SK-N-SH (cell line): ENCODE measurements around the gene BMP7. TPM values are rescaled to one million over a fixed set of nuclear protein-coding genes. Genes with fewer than 3 reads are reported as not detected.

Experiments used
- CTCF ChIA-PET: fragments of 300-600, 350-600 bp; formaldehyde crosslinking; extraction: SDS; loops from one replicate; lab custom pipeline; 2021; lab: Yijun Ruan, JAX
- POLR2A ChIA-PET: fragments of 350-600 bp; sonication (Branson Sonifier 250); formaldehyde crosslinking; extraction: SDS; loops from one replicate; lab custom pipeline; 2020; ENCODE audit warnings: antibody characterized with exemption, inconsistent platforms; lab: Yijun Ruan, JAX
- DNase-seq: peaks from one replicate; pipeline ENCODE4 v3.0.0; 2012
- H2AFZ ChIP-seq: fragments of 200-600 bp; sonication (generic); 2 replicates; pipeline ENCODE4 v1.8.1; 2016; ENCODE audit warnings: antibody characterized with exemption, mild to moderate bottlenecking, low read depth
- H3F3A ChIP-seq: fragments of 200-600 bp; sonication (generic); replicated peaks from 2 replicates; pipeline ENCODE3; 2016; ENCODE audit warnings: antibody characterized with exemption, mild to moderate bottlenecking; ENCODE audit not compliant: insufficient read depth
- H3K27ac ChIP-seq, 2 experiments: fragments of 200-500 bp in 1 of 2; fragments of 200-600 bp in 1 of 2; sonication (Bioruptor generic) in 1 of 2; sonication (generic), shearing (Covaris generic) in 1 of 2; 2 replicates each; pipeline versions ENCODE4 v1.5.1 to v1.6.1; 2014 to 2016; ENCODE audit warnings: low read depth in 2 of 2, inconsistent platforms in 1 of 2, low read length in 1 of 2, mild to moderate bottlenecking in 1 of 2, mixed read lengths in 1 of 2
- H3K27me3 ChIP-seq: fragments of 200-600 bp; sonication (generic), shearing (Covaris generic); 2 replicates; pipeline ENCODE4 v1.6.1; 2016; ENCODE audit warnings: mixed run types; ENCODE audit not compliant: insufficient read depth
- H3K36me3 ChIP-seq, 2 experiments: fragments of 200-500 bp in 1 of 2; fragments of 200-600 bp in 1 of 2; sonication (Bioruptor generic) in 1 of 2; sonication (generic) in 1 of 2; replicated peaks in 1 of 2; 2 replicates each; pipeline versions ENCODE3 to v1.5.1; 2014 to 2016; ENCODE audit warnings: low read length in 1 of 2, mild to moderate bottlenecking in 1 of 2; ENCODE audit not compliant: insufficient read depth in 2 of 2, control insufficient read depth in 1 of 2
- H3K4me1 ChIP-seq, 2 experiments: fragments of 200-500 bp in 1 of 2; fragments of 200-600 bp in 1 of 2; sonication (Bioruptor generic) in 1 of 2; sonication (generic), shearing (Covaris generic) in 1 of 2; 2 replicates each; pipeline versions ENCODE4 v1.5.1 to v1.6.1; 2014 to 2016; ENCODE audit warnings: low read depth in 1 of 2, low read length in 1 of 2, mixed run types in 1 of 2; ENCODE audit not compliant: insufficient read depth in 2 of 2, control insufficient read depth in 1 of 2
- H3K4me2 ChIP-seq: fragments of 200-600 bp; sonication (generic), shearing (Covaris generic); 2 replicates; pipeline ENCODE4 v1.6.1; 2017; ENCODE audit warnings: mixed run types
- H3K4me3 ChIP-seq, 2 experiments: fragments of 200-500 bp in 1 of 2; fragments of 200-600 bp in 1 of 2; sonication (Bioruptor generic) in 1 of 2; sonication (generic), shearing (Covaris generic) in 1 of 2; 2 replicates each; pipeline versions ENCODE4 v1.5.1 to v1.8.1; 2014 to 2016; ENCODE audit warnings: low read depth in 2 of 2, inconsistent platforms in 1 of 2, low read length in 1 of 2, mild to moderate bottlenecking in 1 of 2, mixed read lengths in 1 of 2, moderate library complexity in 1 of 2
- H3K79me2 ChIP-seq: fragments of 200-600 bp; sonication (generic); 2 replicates; pipeline ENCODE4 v1.8.1; 2017; ENCODE audit warnings: mild to moderate bottlenecking; ENCODE audit not compliant: insufficient read depth
- H3K9ac ChIP-seq: fragments of 200-600 bp; sonication (generic); 2 replicates; pipeline ENCODE4 v1.6.1; 2017; ENCODE audit warnings: mixed run types
- H3K9me2 ChIP-seq: fragments of 200-600 bp; sonication (generic); 2 replicates; pipeline ENCODE4 v1.6.1; 2017; ENCODE audit warnings: mixed run types
- H3K9me3 ChIP-seq: fragments of 200-600 bp; sonication (generic); 2 replicates; pipeline ENCODE4 v1.6.1; 2017; ENCODE audit warnings: mixed run types, mild to moderate bottlenecking, moderate library complexity
- H4K20me1 ChIP-seq: fragments of 200-600 bp; sonication (generic); 2 replicates; pipeline ENCODE4 v1.6.1; 2017; ENCODE audit warnings: mild to moderate bottlenecking, mixed run types; ENCODE audit not compliant: insufficient read depth
- CHD2 ChIP-seq: fragments of 150-350 bp; IDR thresholded peaks from 2 replicates; pipeline ENCODE4 v1.6.1; 2018; ENCODE audit warnings: low read length; ENCODE audit not compliant: partially characterized antibody
- EZH2phosphoT487 ChIP-seq: fragments of 200-600 bp; sonication (generic); IDR thresholded peaks from 2 replicates; pipeline ENCODE4 v1.6.1; 2017; ENCODE audit warnings: low read depth, mixed run types, mild to moderate bottlenecking, antibody characterized with exemption, moderate library complexity, borderline replicate concordance
- GATA2 ChIP-seq: sonication (generic); formaldehyde crosslinking; IDR thresholded peaks from 2 replicates; pipeline ENCODE4 v1.5.0; 2020; ENCODE audit warnings: mild to moderate bottlenecking, missing genetic modification reagents
- JUND ChIP-seq: IDR thresholded peaks from 2 replicates; pipeline ENCODE4 v1.4.0; 2012
- MEF2A ChIP-seq: IDR thresholded peaks from 2 replicates; pipeline ENCODE4 v1.4.0; 2012; ENCODE audit warnings: low read depth, borderline replicate concordance
- MXI1 ChIP-seq: IDR thresholded peaks from 2 replicates; pipeline ENCODE4 v1.6.1; 2012; ENCODE audit warnings: mild to moderate bottlenecking, low read depth, low read length, improper control_type of control experiment
- NRF1 ChIP-seq: IDR thresholded peaks from 2 replicates; pipeline ENCODE4 v1.6.1; 2012; ENCODE audit warnings: low read depth, mild to moderate bottlenecking, low read length
- RAD21 ChIP-seq: IDR thresholded peaks from 2 replicates; pipeline ENCODE4 v1.6.1; 2012; ENCODE audit warnings: mild to moderate bottlenecking, low read length
- TAF1 ChIP-seq: IDR thresholded peaks from 2 replicates; pipeline ENCODE4 v1.6.1; 2012; ENCODE audit warnings: low read depth, mild to moderate bottlenecking, low read length, moderate library complexity, borderline replicate concordance
- TCF12 ChIP-seq: IDR thresholded peaks from 2 replicates; pipeline ENCODE4 v1.4.0; 2012
- TEAD4 ChIP-seq: IDR thresholded peaks from 2 replicates; pipeline ENCODE4 v1.4.0; 2012; ENCODE audit warnings: mild to moderate bottlenecking, borderline replicate concordance; ENCODE audit not compliant: insufficient read depth
- YY1 ChIP-seq: IDR thresholded peaks from 2 replicates; pipeline ENCODE4 v1.4.0; 2012; ENCODE audit warnings: low read depth, mild to moderate bottlenecking
- WGBS: methylation state at CpG from one replicate; pipeline ENCODE4 v1.1.6; 2017; ENCODE audit warnings: low lambda C conversion rate; 5-methylcytosine and 5-hydroxymethylcytosine counted together
- polyA plus RNA-seq, 3 experiments: library from polyadenylated mRNA; depleted of rRNA; stranded (reverse); fragments of >200 nt; gene quantifications; 2 replicates each; pipeline ENCODE4 v1.2.3, GENCODE V29; 2012
- TF ChIP-seq, protein P1 (sequence below): IDR thresholded peaks from 2 replicates; pipeline ENCODE4 v1.4.0; 2012; ENCODE audit warnings: low read depth
- TF ChIP-seq, protein P2 (sequence below): IDR thresholded peaks from 2 replicates; pipeline ENCODE4 v1.4.0; 2012; ENCODE audit warnings: low read depth, borderline replicate concordance
- TF ChIP-seq, protein P3 (sequence below): IDR thresholded peaks from 2 replicates; pipeline ENCODE4; 2012
- TF ChIP-seq, protein P4 (sequence below): fragments of 150-350 bp; IDR thresholded peaks from 2 replicates; pipeline ENCODE4 v1.6.1; 2016; ENCODE audit warnings: mild to moderate bottlenecking, low read depth, low read length
- TF ChIP-seq, protein P5 (sequence below): fragments of 150-350 bp; IDR thresholded peaks from 2 replicates; pipeline ENCODE4 v1.6.1; 2017; ENCODE audit warnings: antibody characterized with exemption, low read length, low read depth, borderline replicate concordance
- TF ChIP-seq, protein P6 (sequence below): fragments of 200-600 bp; sonication (generic); IDR thresholded peaks from 2 replicates; pipeline ENCODE4 v1.6.1; 2017; ENCODE audit warnings: antibody characterized with exemption, mild to moderate bottlenecking, moderate library complexity

The BMP7 gene
- polyA plus RNA-seq, 1 of the 3 experiments (the other 2 are of a cell fraction), result not detected

DNA sequence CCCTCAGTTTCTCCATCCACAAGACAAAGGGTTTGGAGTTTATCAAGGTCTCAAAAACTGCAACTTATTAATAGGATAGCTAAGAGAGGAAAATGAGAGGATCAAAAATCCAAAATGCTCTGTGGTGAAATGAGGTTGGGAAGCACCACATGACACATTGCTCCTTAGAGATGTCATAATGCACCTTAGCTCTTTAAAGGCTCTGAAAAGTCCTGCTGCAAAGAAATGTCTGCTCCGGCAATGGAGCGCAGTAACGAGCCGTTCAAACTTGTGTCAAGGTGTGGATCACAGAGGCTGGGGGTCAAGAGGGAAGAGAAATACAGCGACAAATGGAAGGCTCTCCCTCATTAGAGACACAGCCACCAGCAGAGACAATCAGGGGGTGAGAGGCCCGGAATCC lies 53.1 kb downstream of the BMP7 start:
- H2AFZ ChIP-seq, result no peak overlapping the region
- H3F3A ChIP-seq, result no peaks in the 10 kb centered on the region
- no peaks in the 10 kb centered on the region for H3K9me2 ChIP-seq
- H3K4me3 ChIP-seq, result no peak overlapping the region
- no peak for DNase-seq
- ChIA-PET CTCF (no interaction called here), POLR2A (no interaction called here)
- no peak overlapping the region for H3K27ac ChIP-seq
- no peaks in the 10 kb centered on the region for H3K36me3 ChIP-seq
- no peaks in the 10 kb centered on the region for H4K20me1 ChIP-seq
- TF ChIP-seq MEF2A (no peak), NRF1 (no peak), TEAD4 (no peak), TCF12 (no peak), YY1 (no peak), RAD21 (no peak), TAF1 (no peak), MXI1 (no peak), JUND (no peak), GATA2 (no peak), CHD2 (no peak), EZH2phosphoT487 (no peak)
- TF ChIP-seq, protein P1, sequence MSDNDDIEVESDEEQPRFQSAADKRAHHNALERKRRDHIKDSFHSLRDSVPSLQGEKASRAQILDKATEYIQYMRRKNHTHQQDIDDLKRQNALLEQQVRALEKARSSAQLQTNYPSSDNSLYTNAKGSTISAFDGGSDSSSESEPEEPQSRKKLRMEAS, result no peak
- TF ChIP-seq, protein P2, sequence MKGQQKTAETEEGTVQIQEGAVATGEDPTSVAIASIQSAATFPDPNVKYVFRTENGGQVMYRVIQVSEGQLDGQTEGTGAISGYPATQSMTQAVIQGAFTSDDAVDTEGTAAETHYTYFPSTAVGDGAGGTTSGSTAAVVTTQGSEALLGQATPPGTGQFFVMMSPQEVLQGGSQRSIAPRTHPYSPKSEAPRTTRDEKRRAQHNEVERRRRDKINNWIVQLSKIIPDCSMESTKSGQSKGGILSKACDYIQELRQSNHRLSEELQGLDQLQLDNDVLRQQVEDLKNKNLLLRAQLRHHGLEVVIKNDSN, result no peak
- TF ChIP-seq, protein P3, sequence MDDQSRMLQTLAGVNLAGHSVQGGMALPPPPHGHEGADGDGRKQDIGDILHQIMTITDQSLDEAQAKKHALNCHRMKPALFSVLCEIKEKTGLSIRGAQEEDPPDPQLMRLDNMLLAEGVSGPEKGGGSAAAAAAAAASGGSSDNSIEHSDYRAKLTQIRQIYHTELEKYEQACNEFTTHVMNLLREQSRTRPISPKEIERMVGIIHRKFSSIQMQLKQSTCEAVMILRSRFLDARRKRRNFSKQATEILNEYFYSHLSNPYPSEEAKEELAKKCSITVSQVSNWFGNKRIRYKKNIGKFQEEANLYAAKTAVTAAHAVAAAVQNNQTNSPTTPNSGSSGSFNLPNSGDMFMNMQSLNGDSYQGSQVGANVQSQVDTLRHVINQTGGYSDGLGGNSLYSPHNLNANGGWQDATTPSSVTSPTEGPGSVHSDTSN, result no peak
- TF ChIP-seq, protein P4, sequence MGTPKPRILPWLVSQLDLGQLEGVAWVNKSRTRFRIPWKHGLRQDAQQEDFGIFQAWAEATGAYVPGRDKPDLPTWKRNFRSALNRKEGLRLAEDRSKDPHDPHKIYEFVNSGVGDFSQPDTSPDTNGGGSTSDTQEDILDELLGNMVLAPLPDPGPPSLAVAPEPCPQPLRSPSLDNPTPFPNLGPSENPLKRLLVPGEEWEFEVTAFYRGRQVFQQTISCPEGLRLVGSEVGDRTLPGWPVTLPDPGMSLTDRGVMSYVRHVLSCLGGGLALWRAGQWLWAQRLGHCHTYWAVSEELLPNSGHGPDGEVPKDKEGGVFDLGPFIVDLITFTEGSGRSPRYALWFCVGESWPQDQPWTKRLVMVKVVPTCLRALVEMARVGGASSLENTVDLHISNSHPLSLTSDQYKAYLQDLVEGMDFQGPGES, result no peak
- TF ChIP-seq, protein P5, sequence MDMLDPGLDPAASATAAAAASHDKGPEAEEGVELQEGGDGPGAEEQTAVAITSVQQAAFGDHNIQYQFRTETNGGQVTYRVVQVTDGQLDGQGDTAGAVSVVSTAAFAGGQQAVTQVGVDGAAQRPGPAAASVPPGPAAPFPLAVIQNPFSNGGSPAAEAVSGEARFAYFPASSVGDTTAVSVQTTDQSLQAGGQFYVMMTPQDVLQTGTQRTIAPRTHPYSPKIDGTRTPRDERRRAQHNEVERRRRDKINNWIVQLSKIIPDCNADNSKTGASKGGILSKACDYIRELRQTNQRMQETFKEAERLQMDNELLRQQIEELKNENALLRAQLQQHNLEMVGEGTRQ, result no peak
- TF ChIP-seq, protein P6, sequence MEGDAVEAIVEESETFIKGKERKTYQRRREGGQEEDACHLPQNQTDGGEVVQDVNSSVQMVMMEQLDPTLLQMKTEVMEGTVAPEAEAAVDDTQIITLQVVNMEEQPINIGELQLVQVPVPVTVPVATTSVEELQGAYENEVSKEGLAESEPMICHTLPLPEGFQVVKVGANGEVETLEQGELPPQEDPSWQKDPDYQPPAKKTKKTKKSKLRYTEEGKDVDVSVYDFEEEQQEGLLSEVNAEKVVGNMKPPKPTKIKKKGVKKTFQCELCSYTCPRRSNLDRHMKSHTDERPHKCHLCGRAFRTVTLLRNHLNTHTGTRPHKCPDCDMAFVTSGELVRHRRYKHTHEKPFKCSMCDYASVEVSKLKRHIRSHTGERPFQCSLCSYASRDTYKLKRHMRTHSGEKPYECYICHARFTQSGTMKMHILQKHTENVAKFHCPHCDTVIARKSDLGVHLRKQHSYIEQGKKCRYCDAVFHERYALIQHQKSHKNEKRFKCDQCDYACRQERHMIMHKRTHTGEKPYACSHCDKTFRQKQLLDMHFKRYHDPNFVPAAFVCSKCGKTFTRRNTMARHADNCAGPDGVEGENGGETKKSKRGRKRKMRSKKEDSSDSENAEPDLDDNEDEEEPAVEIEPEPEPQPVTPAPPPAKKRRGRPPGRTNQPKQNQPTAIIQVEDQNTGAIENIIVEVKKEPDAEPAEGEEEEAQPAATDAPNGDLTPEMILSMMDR, result no peak
- no peaks in the 10 kb centered on the region for H3K27me3 ChIP-seq
- H3K79me2 ChIP-seq, result no peaks in the 10 kb centered on the region
- H3K9ac ChIP-seq, result no peak overlapping the region
- peaks cover 0 to 7% of the 10 kb centered on the region in 2 experiments; a peak in 1 of 4 replicates for H3K4me1 ChIP-seq
- H3K9me3 ChIP-seq, result no peaks in the 10 kb centered on the region
- WGBS, result 66% methylated on average over 4 of the region's 6 CpGs
- H3K4me2 ChIP-seq, result no peak overlapping the region
